ENCODE results near the gene FAM72C. TPM values are rescaled to one million over a fixed set of nuclear protein-coding genes. Genes with fewer than 3 reads are reported as not detected.
"Not testable (repeated sequence)": the region's sequence is repeated elsewhere in the genome, so short reads cannot be mapped to it uniquely, and the experiment has no call there.

Gene FAM72C
- total and polyA plus RNA-seq, 3 experiments from 2014 or later, result 4.1 to 5.3 TPM; not detected in 1

DNA sequence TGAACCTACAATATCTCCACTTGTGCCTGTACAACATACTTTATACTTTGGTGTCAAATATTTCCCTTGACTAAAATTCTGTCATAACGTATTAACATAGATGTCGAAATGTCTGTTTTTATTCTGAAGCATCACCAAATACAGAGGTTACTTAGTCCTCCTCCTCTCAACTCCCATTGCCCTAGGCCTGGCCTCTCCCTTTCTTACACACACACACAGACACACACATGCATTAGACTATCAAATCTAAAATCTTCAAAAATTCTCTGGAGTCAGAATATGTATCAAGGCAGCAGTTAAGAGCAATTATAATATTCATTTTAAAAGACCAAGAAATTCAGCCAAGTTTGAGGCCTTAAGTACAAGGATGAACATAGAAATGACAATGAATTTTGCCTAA lies 7.5 kb downstream of the FAM72C start:
- H3K9me3 ChIP-seq (ENCODE audit: low read length); POLR2A ChIA-PET; H3K27ac ChIP-seq (ENCODE audit: low read depth, low read length); H3K27me3 ChIP-seq (ENCODE audit: insufficient read depth, low read length, poor library complexity, severe bottlenecking); H3K4me1 ChIP-seq (ENCODE audit: insufficient read depth, low read length); CTCF ChIA-PET; H3K36me3 ChIP-seq (ENCODE audit: insufficient read depth, low read length); H3K9me3 Mint-ChIP-seq; H3K4me3 ChIP-seq (ENCODE audit: low read length); H3K27ac Mint-ChIP-seq; H3K36me3 Mint-ChIP-seq; H3K4me1 Mint-ChIP-seq; H3K4me3 Mint-ChIP-seq; DNase-seq; H3K27me3 Mint-ChIP-seq: not testable (repeated sequence)

DNA sequence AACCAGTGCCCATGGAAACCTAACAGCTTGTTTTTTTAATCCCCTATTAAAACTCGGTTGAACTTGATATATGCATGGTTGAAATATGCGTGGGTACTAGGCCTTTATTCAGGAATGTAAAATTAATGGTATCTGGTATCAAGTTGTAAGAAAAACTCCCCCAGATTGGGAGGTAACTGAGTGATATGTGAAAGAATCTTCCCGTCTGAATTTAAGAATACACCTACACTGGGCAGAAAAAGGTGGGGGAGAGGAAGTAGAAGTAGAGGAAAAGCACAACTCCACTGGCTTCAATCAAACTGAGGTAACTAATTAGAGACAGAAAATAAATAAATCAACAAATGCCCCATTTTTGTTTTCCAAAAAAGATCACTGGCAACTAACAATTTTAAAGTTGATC lies 15.9 kb downstream of the FAM72C start:
- H3K4me1 ChIP-seq (ENCODE audit: insufficient read depth, low read length); H3K9me3 Mint-ChIP-seq; H3K4me3 Mint-ChIP-seq; H3K27ac ChIP-seq (ENCODE audit: low read depth, low read length); CTCF ChIA-PET; H3K27me3 Mint-ChIP-seq; H3K36me3 Mint-ChIP-seq; H3K36me3 ChIP-seq (ENCODE audit: insufficient read depth, low read length); POLR2A ChIA-PET; H3K4me1 Mint-ChIP-seq; H3K27me3 ChIP-seq (ENCODE audit: insufficient read depth, low read length, poor library complexity, severe bottlenecking); H3K9me3 ChIP-seq (ENCODE audit: low read length); H3K4me3 ChIP-seq (ENCODE audit: low read length); H3K27ac Mint-ChIP-seq; DNase-seq: not testable (repeated sequence)

DNA sequence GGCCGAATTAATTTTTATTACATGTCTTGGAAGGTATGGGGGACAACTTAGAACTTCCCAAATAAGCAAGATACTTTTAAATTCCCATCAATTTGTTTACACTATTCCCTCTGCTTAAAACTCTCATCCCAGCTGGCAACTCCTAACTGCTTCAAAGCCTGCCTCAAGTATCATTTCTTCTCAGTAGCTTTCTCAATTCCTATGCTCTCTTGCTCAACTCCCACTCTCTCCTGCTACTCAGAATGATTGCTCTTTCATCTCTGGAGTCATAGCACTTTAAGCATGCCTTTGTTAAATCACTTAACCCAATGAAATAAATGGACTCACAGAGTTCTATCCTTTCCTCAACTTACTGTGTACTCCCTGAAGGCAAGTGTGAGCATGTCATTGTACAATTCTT lies 18.9 kb downstream of the FAM72C start:
- H3K4me1 ChIP-seq (ENCODE audit: insufficient read depth, low read length); H3K27ac ChIP-seq (ENCODE audit: low read depth, low read length); CTCF ChIA-PET; H3K36me3 Mint-ChIP-seq; H3K36me3 ChIP-seq (ENCODE audit: insufficient read depth, low read length); H3K27me3 Mint-ChIP-seq; DNase-seq; H3K9me3 Mint-ChIP-seq; H3K4me3 Mint-ChIP-seq; H3K27ac Mint-ChIP-seq; H3K27me3 ChIP-seq (ENCODE audit: insufficient read depth, low read length, poor library complexity, severe bottlenecking); POLR2A ChIA-PET; H3K4me3 ChIP-seq (ENCODE audit: low read length); H3K4me1 Mint-ChIP-seq; H3K9me3 ChIP-seq (ENCODE audit: low read length): not testable (repeated sequence)

DNA sequence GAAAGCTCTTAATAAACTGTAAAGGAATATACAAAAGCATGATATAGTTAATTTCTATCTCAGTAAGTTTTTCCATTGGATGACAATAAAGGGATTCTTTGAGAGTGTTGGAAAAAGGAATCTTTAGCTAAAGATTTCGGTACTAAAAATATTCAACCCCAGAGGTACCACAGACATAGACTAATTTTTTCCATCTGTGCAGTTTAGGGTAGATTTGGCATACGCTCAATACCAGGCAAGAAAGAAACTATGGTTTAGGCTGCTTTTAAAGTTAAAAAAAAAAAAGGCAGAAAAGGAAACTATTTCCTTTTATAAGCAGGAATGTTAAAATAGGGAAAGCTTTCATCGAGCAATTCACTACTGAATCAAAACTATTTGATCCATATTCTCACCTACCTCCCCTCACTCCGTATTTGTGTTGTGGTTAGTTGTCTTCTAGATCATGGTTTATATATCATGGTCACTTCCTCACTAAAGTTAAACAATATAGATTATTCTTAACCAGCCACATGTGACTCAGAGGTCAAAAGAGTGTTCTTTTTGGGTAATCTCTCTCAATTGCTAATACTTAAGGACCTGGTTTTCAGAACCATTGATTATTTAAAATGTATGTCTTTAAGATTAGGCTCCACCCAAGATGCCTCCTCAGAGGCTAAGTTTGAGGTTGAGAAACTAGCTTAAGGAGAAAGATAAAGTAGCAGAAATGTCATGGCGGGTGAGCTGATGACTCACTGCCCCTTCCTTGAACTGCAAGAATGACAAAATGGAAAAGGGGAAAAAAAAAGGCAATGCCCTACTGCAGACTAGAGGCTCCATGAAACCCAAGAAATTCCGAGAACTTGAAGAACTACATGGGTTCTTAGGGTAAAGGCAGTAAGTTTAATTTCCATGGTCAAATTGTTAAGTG lies 20.0 kb downstream of the FAM72C start:
- DNase-seq; H3K4me1 Mint-ChIP-seq; H3K9me3 Mint-ChIP-seq; H3K27ac ChIP-seq (ENCODE audit: low read depth, low read length); H3K4me1 ChIP-seq (ENCODE audit: insufficient read depth, low read length); H3K36me3 ChIP-seq (ENCODE audit: insufficient read depth, low read length); H3K4me3 Mint-ChIP-seq; H3K36me3 Mint-ChIP-seq; H3K9me3 ChIP-seq (ENCODE audit: low read length); H3K27ac Mint-ChIP-seq; H3K27me3 ChIP-seq (ENCODE audit: insufficient read depth, low read length, poor library complexity, severe bottlenecking); H3K27me3 Mint-ChIP-seq; H3K4me3 ChIP-seq (ENCODE audit: low read length); CTCF ChIA-PET; POLR2A ChIA-PET: not testable (repeated sequence)

DNA sequence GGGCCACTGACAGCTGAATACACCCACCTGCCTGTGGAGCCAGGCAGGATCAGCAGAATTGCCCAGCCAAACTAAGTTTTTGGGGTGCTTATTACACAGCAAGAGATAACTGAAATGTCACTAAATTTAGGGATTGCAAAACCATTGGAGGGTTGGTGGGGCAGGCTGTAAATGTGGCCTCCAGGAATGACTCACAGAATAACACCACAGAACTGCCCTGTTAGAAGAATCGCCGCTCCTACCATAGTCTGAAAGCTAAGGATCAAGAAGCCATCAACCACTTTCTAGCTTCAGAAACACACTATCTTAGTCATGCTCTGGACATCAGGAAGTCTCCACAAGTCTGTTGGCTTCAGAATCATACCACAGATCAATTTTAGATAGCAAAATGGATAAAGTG lies 24.0 kb downstream of the FAM72C start:
- POLR2A ChIA-PET; H3K27ac ChIP-seq (ENCODE audit: low read depth, low read length); DNase-seq; H3K27me3 Mint-ChIP-seq; CTCF ChIA-PET; H3K27me3 ChIP-seq (ENCODE audit: insufficient read depth, low read length, poor library complexity, severe bottlenecking); H3K4me1 ChIP-seq (ENCODE audit: insufficient read depth, low read length); H3K4me1 Mint-ChIP-seq; H3K36me3 ChIP-seq (ENCODE audit: insufficient read depth, low read length); H3K36me3 Mint-ChIP-seq; H3K27ac Mint-ChIP-seq; H3K4me3 ChIP-seq (ENCODE audit: low read length); H3K4me3 Mint-ChIP-seq; H3K9me3 Mint-ChIP-seq; H3K9me3 ChIP-seq (ENCODE audit: low read length): not testable (repeated sequence)

DNA sequence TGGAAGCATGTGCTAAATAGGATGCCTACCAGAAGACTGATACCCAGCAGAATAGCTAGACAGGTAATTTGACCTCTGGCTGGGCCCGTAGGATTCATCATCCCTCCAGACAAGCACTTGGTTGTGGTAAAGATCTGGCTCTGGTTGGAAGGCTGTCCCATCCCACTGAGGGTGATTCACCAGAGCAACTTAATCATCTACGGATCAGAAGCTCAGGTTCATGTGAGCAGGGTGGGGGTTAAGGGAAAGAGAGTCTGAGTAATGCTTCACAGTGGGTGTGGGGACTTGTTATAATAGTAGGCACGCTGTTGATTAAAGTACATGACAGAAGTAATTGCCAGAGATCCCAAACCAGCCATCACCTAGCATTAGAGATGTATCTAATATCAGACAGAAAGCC lies 26.5 kb downstream of the FAM72C start:
- H3K9me3 Mint-ChIP-seq; POLR2A ChIA-PET; H3K27me3 Mint-ChIP-seq; H3K27ac ChIP-seq (ENCODE audit: low read depth, low read length); H3K36me3 ChIP-seq (ENCODE audit: insufficient read depth, low read length); CTCF ChIA-PET; H3K4me3 Mint-ChIP-seq; H3K9me3 ChIP-seq (ENCODE audit: low read length); H3K4me1 Mint-ChIP-seq; H3K4me3 ChIP-seq (ENCODE audit: low read length); H3K4me1 ChIP-seq (ENCODE audit: insufficient read depth, low read length); DNase-seq; H3K27me3 ChIP-seq (ENCODE audit: insufficient read depth, low read length, poor library complexity, severe bottlenecking); H3K36me3 Mint-ChIP-seq; H3K27ac Mint-ChIP-seq: not testable (repeated sequence)

DNA sequence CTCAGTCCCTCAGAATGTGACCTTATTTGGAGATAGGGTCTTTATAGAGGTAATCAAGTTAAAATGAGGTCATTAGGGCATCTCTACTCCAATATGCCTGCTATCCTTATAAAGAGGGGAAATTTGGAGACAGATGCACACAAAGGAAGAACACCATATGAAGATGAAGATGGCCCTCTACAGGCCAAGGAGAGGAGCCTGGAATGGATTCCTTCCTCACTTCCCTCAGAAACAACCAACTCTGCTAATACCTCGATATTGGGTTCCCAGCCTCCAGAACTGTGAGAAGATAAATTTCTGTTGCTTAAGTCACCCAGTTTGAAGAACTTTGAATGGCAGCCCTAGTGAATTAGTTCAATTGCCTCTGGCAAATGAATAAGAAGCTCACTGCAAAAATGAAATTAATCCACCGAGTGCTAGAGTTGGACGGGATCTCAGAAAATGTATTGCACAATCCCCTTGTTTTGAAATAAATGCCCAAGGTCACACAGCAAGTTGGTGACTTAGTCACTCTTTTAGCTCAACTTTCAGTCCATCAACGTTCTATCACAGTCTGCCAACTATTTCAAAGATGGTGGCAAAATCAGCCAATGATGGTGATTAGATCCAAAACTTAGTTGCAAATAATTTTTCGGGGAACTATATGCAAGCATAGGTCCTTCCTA lies 27.1 kb downstream of the FAM72C start:
- H3K4me1 Mint-ChIP-seq; H3K36me3 ChIP-seq (ENCODE audit: insufficient read depth, low read length); H3K9me3 Mint-ChIP-seq; H3K4me3 ChIP-seq (ENCODE audit: low read length); H3K36me3 Mint-ChIP-seq; H3K27ac Mint-ChIP-seq; CTCF ChIA-PET; H3K27me3 Mint-ChIP-seq; H3K4me1 ChIP-seq (ENCODE audit: insufficient read depth, low read length); H3K9me3 ChIP-seq (ENCODE audit: low read length); POLR2A ChIA-PET; DNase-seq; H3K4me3 Mint-ChIP-seq; H3K27me3 ChIP-seq (ENCODE audit: insufficient read depth, low read length, poor library complexity, severe bottlenecking); H3K27ac ChIP-seq (ENCODE audit: low read depth, low read length): not testable (repeated sequence)

DNA sequence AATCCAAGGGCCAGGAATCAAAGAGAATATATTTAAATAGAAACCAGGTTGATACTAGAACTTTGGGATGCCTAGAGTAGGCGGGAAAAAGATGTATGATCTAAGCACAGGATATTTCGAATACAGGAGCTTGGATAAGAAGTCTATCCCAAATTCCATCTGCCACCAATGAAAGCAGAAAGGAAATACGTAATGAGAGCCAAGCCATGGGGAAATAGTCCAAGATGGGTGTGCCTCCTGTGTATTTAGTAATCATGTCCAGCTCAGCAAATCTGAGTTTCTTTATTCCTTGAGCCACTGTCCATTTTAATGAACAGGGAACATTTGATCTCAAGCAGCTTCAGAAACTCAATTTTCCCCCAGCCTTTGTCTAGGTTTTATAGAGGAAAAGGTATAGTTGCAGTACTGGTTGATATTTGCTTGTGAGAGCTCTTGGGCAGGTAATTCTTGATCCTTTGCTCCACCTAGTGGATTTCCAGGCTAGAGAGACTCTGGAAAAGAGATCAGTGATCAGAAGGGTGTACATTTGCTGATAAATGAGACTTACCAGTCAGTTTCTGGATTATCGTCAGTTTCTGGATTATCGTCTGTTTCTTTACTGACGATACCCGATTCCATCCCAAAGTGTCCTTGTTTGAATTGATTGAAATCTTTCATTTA lies 28.3 kb downstream of the FAM72C start:
- H3K4me3 Mint-ChIP-seq; CTCF ChIA-PET; H3K9me3 Mint-ChIP-seq; H3K36me3 Mint-ChIP-seq; H3K27ac Mint-ChIP-seq; H3K27me3 ChIP-seq (ENCODE audit: insufficient read depth, low read length, poor library complexity, severe bottlenecking); H3K27ac ChIP-seq (ENCODE audit: low read depth, low read length); H3K4me1 ChIP-seq (ENCODE audit: insufficient read depth, low read length); H3K4me1 Mint-ChIP-seq; H3K27me3 Mint-ChIP-seq; H3K36me3 ChIP-seq (ENCODE audit: insufficient read depth, low read length); H3K9me3 ChIP-seq (ENCODE audit: low read length); POLR2A ChIA-PET; DNase-seq; H3K4me3 ChIP-seq (ENCODE audit: low read length): not testable (repeated sequence)
